Pancreas (tissue), 10 donors: ENCODE results near the gene PSORS1C2. TPM values are rescaled to one million over a fixed set of nuclear protein-coding genes. Genes with fewer than 3 reads are reported as not detected.

Source experiments
- ATAC-seq, 4 donors: fragments of 200-7000 bp; cut with Tn5 transposase; one replicate each; pipeline versions ENCODE4 v1.8.0 to v1.9.1; 2020; ENCODE audit warnings: mild to moderate bottlenecking in 4 of 4, moderate library complexity in 4 of 4
- DNase-seq, 6 donors: peaks; one replicate each; pipeline ENCODE4 v3.0.0-alpha.2; 2020
- FAIRE-seq: peaks from 2 replicates; lab custom pipeline; 2012; peaks lifted over from hg19 to GRCh38; lab: Jason Lieb, UNC
- H3K27ac ChIP-seq, 4 donors: fragments of 200-600 bp; sonication (generic); 1 replicate in 3 of 4; 2 replicates in 1 of 4; pipeline versions ENCODE4 v1.5.0 to v1.8.0; 2020
- H3K27me3 ChIP-seq, 4 donors: fragments of 200-600 bp; one replicate each; pipeline ENCODE4 v1.8.0; 2021
- H3K36me3 ChIP-seq, 3 donors: fragments of 200-600 bp; sonication (generic) in 1 of 3; one replicate each; pipeline versions ENCODE4 v1.5.0 to v1.8.0; 2020 to 2021
- H3K4me1 ChIP-seq, 3 donors: fragments of 200-600 bp; one replicate each; pipeline ENCODE4 v1.8.0; 2021
- H3K4me3 ChIP-seq, 4 donors: fragments of 200-600 bp; sonication (generic) in 2 of 4; one replicate each; pipeline versions ENCODE4 v1.5.0 to v1.8.0; 2020 to 2021
- H3K9me3 ChIP-seq, 4 donors: fragments of 200-600 bp; one replicate each; pipeline ENCODE4 v1.8.0; 2021
- CTCF ChIP-seq, 4 donors: fragments of 200-600 bp; sonication (generic) in 3 of 4; IDR thresholded peaks; one replicate each; pipeline versions ENCODE4 v1.5.0 to v1.8.0; 2021; ENCODE audit warnings: antibody characterized with exemption in 4 of 4
- WGBS, 2 donors: extraction: QIAGEN DNeasy Blood & Tissue Kit; methylation state at CpG; one replicate each; pipeline ENCODE4 v1.1.7; 2013; 5-methylcytosine and 5-hydroxymethylcytosine counted together
- intact Hi-C, 3 donors: fragments of 100-400 bp; cut with DNase I; formaldehyde crosslinking; loops; one replicate each; pipeline versions ENCODE4 v1.11.1 to v1.14.2; 2022
- polyA plus RNA-seq, 2 donors: library from polyadenylated mRNA; stranded (reverse); fragments of 200-250 nt; gene quantifications; one replicate each; pipeline ENCODE4 v1.2.3, GENCODE V29; 2013
- total RNA-seq, 6 donors: library from RNA; stranded (reverse); fragmentation: NEBNext Ultra II Directional in 4 of 6; extraction: Animal tissue kit (Norgen Biotek cat#: 25700) in 4 of 6; gene quantifications; one replicate each; pipeline versions ENCODE4 v1.2.1 to v1.2.4, GENCODE V29; 2021 to 2023
- donor health status: healthy with polysubstance abuse.
- donor health status: DM: no; HTN: no; CAD: no; lungs with moderate emphysema.
- donor health status: DM: no; HTN: no; CAD: no.
- donor health status: control.
- donor health status: control.
- donor health status: Bipolar disorder and iron deficiency.
- donor health status: DM: yes; HTN: yes; CAD: no.
- donor health status: DM: no; HTN: no; CAD: no.
- donor health status: DM: no; HTN: no; CAD: no.
- donor health status: DM: yes; HTN: yes; CAD: no.

PSORS1C2 gene
- total and polyA plus RNA-seq, 8 donors, result not detected

- ATAC-seq, result peak in 3 of 4 donors; percentile 14 to 31 (median 22)
- no peaks in the 10 kb centered on the region for H3K27me3 ChIP-seq
- H3K4me3 ChIP-seq, result no peak overlapping the region
- WGBS, 2 donors, result 73 to 74% methylated on average over 11 of the region's 11 CpGs
- H3K36me3 ChIP-seq, result no peaks in the 10 kb centered on the region
- H3K4me1 ChIP-seq, result no peaks in the 10 kb centered on the region
- TF ChIP-seq CTCF (IDR thresholded peaks at IDR 0.05), result no peak
- no peak for FAIRE-seq
- no peak for DNase-seq
- H3K9me3 ChIP-seq, result no peaks in the 10 kb centered on the region
- H3K27ac ChIP-seq, result no peak overlapping the region
- intact Hi-C loops, result no loop called here
Observed at GRCh38 chr6:31143148-31143547, 4.3 kb upstream of the PSORS1C2 start.

DNA sequence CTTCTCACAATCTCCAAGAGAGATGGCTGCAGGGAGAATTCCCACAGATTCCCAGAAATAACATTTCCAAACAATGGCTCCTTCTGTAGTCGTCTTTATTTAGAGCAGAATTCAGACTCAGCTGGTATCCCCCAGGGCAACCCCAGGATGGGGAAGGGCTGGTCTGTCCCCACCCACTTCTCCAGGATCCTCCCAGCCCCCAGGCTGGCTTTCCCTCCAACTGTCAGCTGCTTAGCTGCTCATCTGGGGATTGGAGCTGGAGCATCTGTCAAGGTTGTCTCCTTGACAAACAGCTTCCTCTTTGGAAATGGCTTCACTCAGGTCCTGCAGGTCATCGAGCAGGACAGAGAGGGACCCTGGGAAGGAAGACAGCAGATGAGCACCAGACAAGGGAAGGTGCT, 3.5 kb upstream of the PSORS1C2 start:
- ATAC-seq (no peak), DNase-seq (no peak), FAIRE-seq (no peak)
- no peak for TF ChIP-seq CTCF (IDR thresholded peaks at IDR 0.05)
- Histone ChIP-seq H3K27me3 (no peaks in the 10 kb centered on the region), H3K4me1 (no peaks in the 10 kb centered on the region), H3K9me3 (no peaks in the 10 kb centered on the region), H3K27ac (no peak overlapping the region), H3K36me3 (no peaks in the 10 kb centered on the region), H3K4me3 (no peak overlapping the region)
- intact Hi-C loops, result no loop called here
- 52 to 63% methylated on average over 2 of the region's 2 CpGs for WGBS, 2 donors

DNA sequence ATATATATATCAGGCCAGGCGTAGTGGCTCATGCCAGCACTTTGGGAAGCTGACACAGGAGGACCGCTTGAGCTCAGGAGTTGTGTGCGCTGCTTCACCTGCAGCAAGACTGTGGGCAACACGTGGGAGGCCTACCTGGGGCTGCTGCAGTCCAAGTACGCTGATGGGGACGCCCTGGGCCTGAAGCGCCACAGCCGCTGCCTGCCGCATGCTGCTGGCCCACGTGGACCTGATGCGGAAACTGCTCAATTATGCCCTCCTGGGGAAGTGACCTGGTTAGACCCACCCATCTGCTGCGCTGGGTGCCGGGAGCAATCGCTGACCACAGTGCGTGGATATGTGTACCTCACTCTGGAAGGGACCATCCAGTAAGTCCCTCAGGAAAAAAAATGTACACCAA, 1.8 kb upstream of the PSORS1C2 start:
- Histone ChIP-seq H3K36me3 (no peaks in the 10 kb centered on the region), H3K4me1 (no peaks in the 10 kb centered on the region), H3K27ac (no peak overlapping the region), H3K4me3 (no peak overlapping the region), H3K27me3 (no peaks in the 10 kb centered on the region), H3K9me3 (no peaks in the 10 kb centered on the region)
- intact Hi-C loops, result no loop called here
- TF ChIP-seq CTCF (IDR thresholded peaks at IDR 0.05), result no peak
- 80 to 85% methylated on average over 15 of the region's 15 CpGs for WGBS, 2 donors
- no peak for FAIRE-seq
- DNase-seq, result no peak
- ATAC-seq, result no peak

DNA sequence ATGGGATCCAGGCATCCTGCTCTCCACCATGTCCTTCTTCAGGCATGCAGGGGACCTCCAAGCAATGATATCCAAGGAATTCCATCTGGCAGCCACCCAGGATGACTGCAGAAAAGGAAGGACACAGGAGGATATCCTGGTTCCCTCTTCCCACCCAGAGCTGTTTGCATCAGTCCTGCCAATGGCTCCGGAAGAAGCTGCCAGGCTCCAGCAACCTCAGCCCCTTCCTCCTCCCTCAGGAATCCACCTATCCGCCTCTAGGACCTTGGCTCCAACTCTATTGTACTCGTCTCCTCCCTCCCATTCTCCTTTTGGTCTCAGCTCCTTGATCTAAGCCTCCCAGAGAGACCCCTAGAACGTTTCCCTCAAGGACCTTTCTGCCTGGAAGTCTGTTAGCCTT, 733 bp upstream of the PSORS1C2 start:
- no peak for DNase-seq
- H3K27ac ChIP-seq, result no peak overlapping the region

More for the DNA sequence above, 733 bp upstream of the PSORS1C2 start:
- intact Hi-C loops, result loop anchor here in 2 of 3 donors (2.0 to 5.0 kb wide), 2 partner anchors 53 to 238 kb away; no protein-coding TSS in a partner anchor
- no peak for TF ChIP-seq CTCF (IDR thresholded peaks at IDR 0.05)
- no peak overlapping the region for H3K4me3 ChIP-seq
- H3K9me3 ChIP-seq, result no peaks in the 10 kb centered on the region
- H3K36me3 ChIP-seq, result no peaks in the 10 kb centered on the region
- FAIRE-seq (no peak), ATAC-seq (no peak)
- WGBS, 2 donors, result 27 to 29% methylated on average over 4 of the region's 4 CpGs
- H3K4me1 ChIP-seq, result no peaks in the 10 kb centered on the region
- H3K27me3 ChIP-seq, result no peaks in the 10 kb centered on the region
